ENCODE measurements around the gene ODR4. TPM values are rescaled to one million over a fixed set of nuclear protein-coding genes. Genes with fewer than 3 reads are reported as not detected.
"Not testable (repeated sequence)": the region's sequence is repeated elsewhere in the genome, so short reads cannot be mapped to it uniquely, and the experiment has no call there.

The ODR4 gene
- total RNA-seq, 4 donors from 2014 or later = 25.1 to 35.4 (median 29.9) TPM

DNA sequence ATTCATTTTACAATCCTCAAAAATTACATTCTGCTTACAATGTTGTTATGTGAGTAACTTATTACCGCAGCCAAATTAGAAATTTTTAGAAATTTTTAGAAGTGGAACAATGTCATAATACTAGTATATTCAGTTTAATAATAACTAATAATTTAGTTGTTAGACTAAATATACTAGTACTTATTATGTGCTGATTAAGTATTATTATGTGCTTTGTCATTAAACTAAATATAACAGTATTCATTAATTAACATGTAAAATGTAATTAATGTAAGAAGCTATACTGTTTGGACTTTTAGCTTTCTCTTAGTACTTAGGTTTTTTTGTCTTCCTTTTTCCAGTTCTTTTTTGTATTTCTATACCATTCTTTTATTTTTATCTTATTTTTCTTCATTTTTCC lies 15.3 kb downstream of the ODR4 start:
- 100% methylated on average over 1 of the region's 1 CpG for WGBS, 2 donors
- peaks cover 22 to 43% of the 10 kb centered on the region in 2 donors for H3K36me3 ChIP-seq
- intact Hi-C loops (cut with DNase I) = no loop called here

DNA sequence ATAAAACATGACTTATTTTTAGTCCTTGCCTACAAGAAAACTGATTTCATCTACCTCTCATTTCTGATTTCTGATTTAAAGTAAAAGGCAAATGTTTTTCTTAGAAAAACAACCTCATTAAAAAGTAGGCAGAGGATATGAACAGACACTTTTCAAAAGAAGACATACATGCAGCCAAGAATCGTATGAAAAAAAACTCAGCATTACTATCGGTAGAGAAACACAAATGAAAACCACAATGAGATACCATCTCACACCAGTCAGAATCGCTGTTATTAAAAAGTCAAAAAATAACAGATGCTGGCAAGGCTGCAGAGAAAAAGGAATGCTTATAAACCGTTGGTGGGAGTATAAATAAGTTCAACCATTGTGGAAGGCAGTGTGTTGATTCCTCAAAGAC lies 16.2 kb downstream of the ODR4 start:
- no peaks in the 10 kb centered on the region for H3K4me1 ChIP-seq
- TF ChIP-seq, protein P1, sequence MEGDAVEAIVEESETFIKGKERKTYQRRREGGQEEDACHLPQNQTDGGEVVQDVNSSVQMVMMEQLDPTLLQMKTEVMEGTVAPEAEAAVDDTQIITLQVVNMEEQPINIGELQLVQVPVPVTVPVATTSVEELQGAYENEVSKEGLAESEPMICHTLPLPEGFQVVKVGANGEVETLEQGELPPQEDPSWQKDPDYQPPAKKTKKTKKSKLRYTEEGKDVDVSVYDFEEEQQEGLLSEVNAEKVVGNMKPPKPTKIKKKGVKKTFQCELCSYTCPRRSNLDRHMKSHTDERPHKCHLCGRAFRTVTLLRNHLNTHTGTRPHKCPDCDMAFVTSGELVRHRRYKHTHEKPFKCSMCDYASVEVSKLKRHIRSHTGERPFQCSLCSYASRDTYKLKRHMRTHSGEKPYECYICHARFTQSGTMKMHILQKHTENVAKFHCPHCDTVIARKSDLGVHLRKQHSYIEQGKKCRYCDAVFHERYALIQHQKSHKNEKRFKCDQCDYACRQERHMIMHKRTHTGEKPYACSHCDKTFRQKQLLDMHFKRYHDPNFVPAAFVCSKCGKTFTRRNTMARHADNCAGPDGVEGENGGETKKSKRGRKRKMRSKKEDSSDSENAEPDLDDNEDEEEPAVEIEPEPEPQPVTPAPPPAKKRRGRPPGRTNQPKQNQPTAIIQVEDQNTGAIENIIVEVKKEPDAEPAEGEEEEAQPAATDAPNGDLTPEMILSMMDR (IDR thresholded peaks at IDR 0.05) = no peak
- no peak for TF ChIP-seq POLR2A (IDR thresholded peaks at IDR 0.05)
- H3K36me3 ChIP-seq = peaks cover 24 to 46% of the 10 kb centered on the region in 2 donors
- intact Hi-C loops (cut with DNase I) = no loop called here
- H3K4me3 ChIP-seq (replicated peaks in 1 of 3) = no peak overlapping the region
- H3K27ac ChIP-seq = no peak overlapping the region
- WGBS, 2 donors = 91 to 94% methylated on average over 4 of the region's 4 CpGs
- H3K9me3 ChIP-seq = no peaks in the 10 kb centered on the region
- DNase-seq = no peak
- no peaks in the 10 kb centered on the region for H3K27me3 ChIP-seq

More for the DNA sequence above, 15.3 kb downstream of the ODR4 start:
- DNase-seq = no peak
- TF ChIP-seq POLR2A (IDR thresholded peaks at IDR 0.05) = no peak
- TF ChIP-seq, protein P1 (IDR thresholded peaks at IDR 0.05) = no peak
- H3K4me3 ChIP-seq (replicated peaks in 1 of 3) = no peak overlapping the region
- no peaks in the 10 kb centered on the region for H3K4me1 ChIP-seq
- no peak overlapping the region for H3K27ac ChIP-seq
- H3K27me3 ChIP-seq = no peaks in the 10 kb centered on the region
- H3K9me3 ChIP-seq = no peaks in the 10 kb centered on the region

DNA sequence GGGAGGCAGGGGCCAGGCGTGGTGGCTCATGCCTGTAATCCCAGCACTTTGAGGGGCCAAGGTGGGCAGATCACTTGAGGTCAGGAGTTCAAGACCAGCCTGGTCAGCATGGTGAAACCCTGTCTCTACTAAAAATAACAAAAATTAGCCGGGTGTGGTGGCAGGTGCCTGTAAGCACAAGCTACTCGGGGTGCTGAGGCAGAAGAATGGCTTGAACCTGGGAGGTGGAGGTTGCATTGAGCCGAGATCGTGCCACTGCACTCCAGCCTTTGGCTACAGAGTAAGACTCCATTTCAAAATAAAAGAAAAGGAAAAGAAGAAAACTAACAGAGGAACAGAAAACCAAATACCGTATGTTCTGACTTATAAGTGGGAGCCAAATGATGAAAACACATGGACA lies 17.1 kb downstream of the ODR4 start:
- H3K27me3 ChIP-seq; intact Hi-C loops (cut with DNase I); H3K9me3 ChIP-seq; DNase-seq; H3K27ac ChIP-seq; H3K4me3 ChIP-seq (replicated peaks in 1 of 3); H3K4me1 ChIP-seq: not testable (repeated sequence)
- peaks cover 24 to 49% of the 10 kb centered on the region in 2 donors for H3K36me3 ChIP-seq
- 90 to 94% methylated on average over 6 of the region's 6 CpGs for WGBS, 2 donors

DNA sequence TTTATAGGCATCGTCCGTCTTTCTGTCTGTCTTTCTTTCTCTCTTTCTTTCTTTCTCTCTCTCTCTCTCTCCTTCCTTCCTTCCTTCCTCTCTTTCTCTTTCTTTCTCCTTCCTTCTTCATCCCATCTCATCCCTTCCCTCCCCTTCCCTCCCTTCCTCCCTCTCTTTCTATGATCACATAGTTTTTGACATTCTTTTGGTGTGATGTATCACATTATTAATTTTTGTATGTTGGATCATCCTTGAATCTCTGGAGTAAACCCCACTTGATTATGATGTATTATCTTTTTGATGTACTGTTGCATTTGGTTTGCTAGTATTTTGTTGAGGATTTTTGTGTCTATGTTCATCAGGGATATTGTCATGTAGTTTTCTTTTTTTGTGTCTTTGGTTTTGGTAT lies 25.8 kb downstream of the ODR4 start:
- not testable (repeated sequence) for H3K27ac ChIP-seq

DNA sequence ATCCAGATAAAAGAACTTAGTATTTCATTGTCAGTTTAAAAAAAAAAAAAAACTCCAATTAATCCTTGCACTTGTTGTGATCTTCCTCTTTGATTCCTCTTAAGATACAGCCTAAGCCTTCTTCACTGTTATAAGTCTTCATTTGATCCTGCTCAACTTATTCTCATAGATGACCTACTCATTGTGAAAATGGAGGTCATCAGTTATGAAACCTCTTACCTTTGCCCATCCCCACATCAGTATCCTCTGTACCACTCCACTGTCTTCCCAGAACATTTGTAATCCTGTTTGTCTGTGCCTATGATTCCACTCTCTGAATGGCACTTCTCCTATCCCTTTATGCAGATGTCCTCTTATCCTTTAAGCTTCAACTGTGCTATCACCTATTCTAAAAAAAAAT lies 28.0 kb downstream of the ODR4 start:
- Histone ChIP-seq H3K9me3 (no peaks in the 10 kb centered on the region), H3K27me3 (no peaks in the 10 kb centered on the region), H3K4me1 (no peaks in the 10 kb centered on the region), H3K27ac (no peak overlapping the region), H3K4me3 (replicated peaks in 1 of 3) (no peak overlapping the region), H3K36me3 (peaks cover 17 to 23% of the 10 kb centered on the region in 2 donors)
- intact Hi-C loops (cut with DNase I) = no loop called here
- TF ChIP-seq, protein P1 (IDR thresholded peaks at IDR 0.05) = no peak
- no peak for TF ChIP-seq POLR2A (IDR thresholded peaks at IDR 0.05)
- DNase-seq = no peak

More for the DNA sequence above, 25.8 kb downstream of the ODR4 start:
- 89 to 91% methylated on average over 2 of the region's 2 CpGs for WGBS, 2 donors
- H3K4me1 ChIP-seq; H3K9me3 ChIP-seq; DNase-seq; H3K27me3 ChIP-seq; intact Hi-C loops (cut with DNase I); H3K4me3 ChIP-seq (replicated peaks in 1 of 3): not testable (repeated sequence)
- peaks cover 18% of the 10 kb centered on the region in 2 donors for H3K36me3 ChIP-seq

DNA sequence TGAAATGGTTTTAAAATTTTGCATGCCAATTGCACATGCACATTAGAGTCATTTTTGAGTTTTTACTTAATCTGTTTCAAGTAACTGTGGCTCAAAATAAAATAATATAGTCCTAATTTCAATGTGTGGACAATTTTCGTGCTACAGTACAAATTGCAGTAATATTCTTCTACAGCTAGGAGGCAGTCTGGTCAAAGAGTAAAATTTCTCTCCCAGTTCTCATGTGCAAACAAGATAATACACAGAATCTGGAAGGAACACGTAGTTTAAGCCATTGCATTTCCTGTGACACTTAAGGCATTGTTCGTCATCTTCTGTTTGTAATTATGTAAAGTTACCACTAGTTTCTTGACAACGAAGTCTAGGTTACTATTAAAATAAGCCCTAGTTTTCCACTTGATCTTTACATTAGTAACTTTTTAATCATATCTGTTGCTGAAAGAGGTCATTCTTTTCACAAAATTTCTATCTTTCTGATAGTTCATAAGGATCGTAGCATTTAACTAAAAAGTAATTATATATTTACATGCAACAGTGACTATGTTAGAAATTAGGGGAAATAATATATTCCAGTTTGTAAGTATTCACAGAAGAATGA lies 28.9 kb downstream of the ODR4 start:
- Histone ChIP-seq H3K4me1 (no peaks in the 10 kb centered on the region), H3K27ac (no peak overlapping the region), H3K4me3 (replicated peaks in 1 of 3) (no peak overlapping the region), H3K36me3 (peaks cover 11 to 15% of the 10 kb centered on the region in 2 donors), H3K27me3 (no peaks in the 10 kb centered on the region), H3K9me3 (no peaks in the 10 kb centered on the region)
- no peak for DNase-seq
- 63 to 69% methylated on average over 5 of the region's 5 CpGs for WGBS, 2 donors
- no peak for TF ChIP-seq POLR2A (IDR thresholded peaks at IDR 0.05)
- TF ChIP-seq, protein P1 (IDR thresholded peaks at IDR 0.05) = peak; percentile 22 to 57 (median 38)
- intact Hi-C loops (cut with DNase I) = no loop called here

Data from thyroid gland (tissue), 4 donors.